ENCODE results near the gene FCER1G. TPM values are rescaled to one million over a fixed set of nuclear protein-coding genes. Genes with fewer than 3 reads are reported as not detected.

FCER1G gene
- total and polyA plus RNA-seq, 2 of the 8 experiments (the other 6 are each of a cell fraction or from before 2014, with no cell fraction given): 1.6 TPM; not detected in 1

- TF ChIP-seq SIRT6 (IDR thresholded peaks at IDR 0.05; ENCODE audit: low read length): no peak
- TF ChIP-seq TCF12 (IDR thresholded peaks at IDR 0.05; ENCODE audit: low read depth, low read length): no peak
- no peak for TF ChIP-seq EGR1 (IDR thresholded peaks at IDR 0.05; ENCODE audit: borderline replicate concordance, low read depth, low read length)
- TF ChIP-seq SAP30 (IDR thresholded peaks at IDR 0.05; ENCODE audit: insufficient read depth, insufficient replicate concordance, low read length): peak; percentile 58
- TF ChIP-seq JUND (IDR thresholded peaks at IDR 0.05; ENCODE audit: low read length): 0 out of 2 replicates have a peak, but pooled peaks have one; percentile 5
- peak; percentile 40; the same call in 1 of the 2 replicates for TF ChIP-seq PHF8 (conservative IDR thresholded peaks at IDR 0.05; ENCODE audit: low read depth, low read length)
- peak; percentile 45 to 55 (median 50) for TF ChIP-seq CTCF (IDR thresholded peaks at IDR 0.05; ENCODE audit: control extremely low read depth in 1 of 3, insufficient read depth in 1 of 3, low read depth in 1 of 3, low read length in 3 of 3)
- peak; percentile 91 for TF ChIP-seq CHD2 (IDR thresholded peaks at IDR 0.05; ENCODE audit: low read length)
- no peak for TF ChIP-seq CTBP2 (IDR thresholded peaks at IDR 0.05; ENCODE audit: borderline replicate concordance, insufficient read depth, insufficient read length, low read length)
- TF ChIP-seq GTF2F1 (IDR thresholded peaks at IDR 0.05; ENCODE audit: borderline replicate concordance, low read depth, low read length): no peak; the same call in 1 of the 2 replicates
- peak; percentile 56 to 84 for TF ChIP-seq POLR2A (IDR thresholded peaks at IDR 0.05; ENCODE audit: control extremely low read depth in 1 of 2, low read depth in 2 of 2, low read length in 2 of 2)
- TF ChIP-seq ASH2L (IDR thresholded peaks at IDR 0.05; ENCODE audit: low read length): peak; percentile 76
- no peak for TF ChIP-seq GABPA (IDR thresholded peaks at IDR 0.05; ENCODE audit: borderline replicate concordance, insufficient read depth, low read length)
- TF ChIP-seq JUN (IDR thresholded peaks at IDR 0.05; ENCODE audit: low read depth, low read length): no peak
- no peak for TF ChIP-seq KDM4A (IDR thresholded peaks at IDR 0.05; ENCODE audit: low read depth, low read length, severe bottlenecking)
- no peak for TF ChIP-seq CEBPB (IDR thresholded peaks at IDR 0.05; ENCODE audit: low read depth, low read length)
- peak; percentile 50; the same call in 1 of the 2 replicates for TF ChIP-seq RBBP5 (IDR thresholded peaks at IDR 0.05; ENCODE audit: borderline replicate concordance, low read depth, low read length)
- TF ChIP-seq POLR2AphosphoS5 (IDR thresholded peaks at IDR 0.05; ENCODE audit: low read depth, low read length): peak; percentile 75
- no peak for TF ChIP-seq NANOG (IDR thresholded peaks at IDR 0.05; ENCODE audit: insufficient read depth, low read depth, low read length, poor library complexity, severe bottlenecking)
Measured at GRCh38 chr1:161165742-161166668, 49.1 kb upstream of the FCER1G start, which contains the start of gene PPOX (continued).
